HepG2 (cell line): ENCODE measurements around the gene SPRED3. TPM values are rescaled to one million over a fixed set of nuclear protein-coding genes. Genes with fewer than 3 reads are reported as not detected.

Source experiments
- ARID4A ChIP-seq: sonication (generic); formaldehyde crosslinking; IDR thresholded peaks from 2 replicates; pipeline ENCODE4 v1.5.0; 2020; ENCODE audit warnings: mild to moderate bottlenecking, missing genetic modification reagents, borderline replicate concordance
- CENPT ChIP-seq: sonication (generic); formaldehyde crosslinking; IDR thresholded peaks from 2 replicates; pipeline ENCODE4 v1.8.0; 2022; ENCODE audit warnings: low read depth, mild to moderate bottlenecking, moderate library complexity, missing genetic modification reagents
- DPF2 ChIP-seq: sonication (generic); formaldehyde crosslinking; IDR thresholded peaks from 2 replicates; pipeline ENCODE4 v1.4.0; 2020; ENCODE audit warnings: mild to moderate bottlenecking, low read depth, missing genetic modification reagents, borderline replicate concordance
- GABPA ChIP-seq, 2 experiments: IDR thresholded peaks; 2 replicates each; pipeline ENCODE4 v1.6.1; 2011 to 2016; ENCODE audit warnings: low read depth in 2 of 2, low read length in 1 of 2, missing biosample characterization in 1 of 2, missing genetic modification characterization in 1 of 2
- HMG20B ChIP-seq: conservative IDR thresholded peaks from 2 replicates; pipeline ENCODE4 v1.6.1; 2016; ENCODE audit warnings: missing genetic modification reagents, missing compliant biosample characterization
- KLF12 ChIP-seq: sonication (generic); formaldehyde crosslinking; IDR thresholded peaks from 2 replicates; pipeline ENCODE4 v1.4.0; 2020; ENCODE audit warnings: missing genetic modification reagents, borderline replicate concordance
- NFYB ChIP-seq: sonication (generic); formaldehyde crosslinking; IDR thresholded peaks from 2 replicates; pipeline ENCODE4 v1.4.0; 2020; ENCODE audit warnings: missing genetic modification reagents
- NONO ChIP-seq, 2 experiments: fragments of 450-650 bp in 1 of 2; sonication (generic) in 1 of 2; formaldehyde crosslinking in 1 of 2; IDR thresholded peaks in 1 of 2; conservative IDR thresholded peaks in 1 of 2; 2 replicates each; pipeline versions ENCODE4 v1.6.1 to v1.8.0; 2017 to 2022; ENCODE audit warnings: mild to moderate bottlenecking in 1 of 2, missing genetic modification reagents in 1 of 2, moderate library complexity in 1 of 2
- NR2F1 ChIP-seq, 2 experiments: fragments of 450-650 bp in 1 of 2; formaldehyde crosslinking in 1 of 2; IDR thresholded peaks; 2 replicates each; pipeline versions ENCODE4 v1.5.0 to v1.6.1; 2016 to 2020; ENCODE audit warnings: mild to moderate bottlenecking in 1 of 2, missing compliant biosample characterization in 1 of 2, missing genetic modification reagents in 1 of 2, moderate library complexity in 1 of 2
- SUZ12 ChIP-seq: fragments of 150-350 bp; IDR thresholded peaks from 2 replicates; pipeline ENCODE4 v1.6.1; 2014; ENCODE audit warnings: low read depth, low read length
- ZBTB37 ChIP-seq: sonication (generic); formaldehyde crosslinking; IDR thresholded peaks from 2 replicates; pipeline ENCODE4 v1.4.0; 2020; ENCODE audit warnings: mild to moderate bottlenecking, missing genetic modification reagents
- ZNF17 ChIP-seq: sonication (generic); formaldehyde crosslinking; IDR thresholded peaks from 2 replicates; pipeline ENCODE4 v1.5.0; 2020; ENCODE audit warnings: mild to moderate bottlenecking, missing genetic modification reagents
- ZNF44 ChIP-seq: sonication (generic); formaldehyde crosslinking; IDR thresholded peaks from 2 replicates; pipeline ENCODE4 v1.5.1; 2020; ENCODE audit warnings: mild to moderate bottlenecking, missing genetic modification reagents
- ZNF569 ChIP-seq: sonication (generic); formaldehyde crosslinking; IDR thresholded peaks from 2 replicates; pipeline ENCODE4 v1.5.0; 2020; ENCODE audit warnings: mild to moderate bottlenecking, missing genetic modification reagents, moderate library complexity, borderline replicate concordance
- ZNF644 ChIP-seq: IDR thresholded peaks from 2 replicates; pipeline ENCODE4 v1.6.1; 2016; ENCODE audit warnings: low read depth
- polyA plus RNA-seq, 8 experiments: library from polyadenylated mRNA; depleted of rRNA in 3 of 8; stranded (reverse) in 7 of 8; unstranded in 1 of 8; fragments of >200 nt; fragmentation: Illumina TruSeq in 4 of 8; extraction: Trizol in 4 of 8; gene quantifications; 2 replicates each; pipeline versions ENCODE4 v1.2.1 to v1.2.3, GENCODE V29; 2011 to 2016; ENCODE audit warnings: low read depth in 4 of 8, missing spikeins in 1 of 8, mixed read lengths in 1 of 8; ENCODE audit not compliant: insufficient read depth in 1 of 8
- total RNA-seq, 5 experiments: library from RNA; depleted of rRNA; stranded (reverse); fragments of >200 nt; fragmentation: Illumina TruSeq; extraction: Trizol; gene quantifications; 2 replicates each; pipeline ENCODE4 v1.2.3, GENCODE V29; 2016; ENCODE audit warnings: low read depth in 1 of 5
- TF ChIP-seq, protein P1 (sequence below): sonication (generic); formaldehyde crosslinking; IDR thresholded peaks from 2 replicates; pipeline ENCODE4 v1.4.0; 2020; ENCODE audit warnings: low read depth, missing genetic modification reagents

The SPRED3 gene
- total and polyA plus RNA-seq, 2 of the 13 experiments (the other 11 are each of a cell fraction or from before 2014, with no cell fraction given) = 0.15 to 0.17 TPM

DNA sequence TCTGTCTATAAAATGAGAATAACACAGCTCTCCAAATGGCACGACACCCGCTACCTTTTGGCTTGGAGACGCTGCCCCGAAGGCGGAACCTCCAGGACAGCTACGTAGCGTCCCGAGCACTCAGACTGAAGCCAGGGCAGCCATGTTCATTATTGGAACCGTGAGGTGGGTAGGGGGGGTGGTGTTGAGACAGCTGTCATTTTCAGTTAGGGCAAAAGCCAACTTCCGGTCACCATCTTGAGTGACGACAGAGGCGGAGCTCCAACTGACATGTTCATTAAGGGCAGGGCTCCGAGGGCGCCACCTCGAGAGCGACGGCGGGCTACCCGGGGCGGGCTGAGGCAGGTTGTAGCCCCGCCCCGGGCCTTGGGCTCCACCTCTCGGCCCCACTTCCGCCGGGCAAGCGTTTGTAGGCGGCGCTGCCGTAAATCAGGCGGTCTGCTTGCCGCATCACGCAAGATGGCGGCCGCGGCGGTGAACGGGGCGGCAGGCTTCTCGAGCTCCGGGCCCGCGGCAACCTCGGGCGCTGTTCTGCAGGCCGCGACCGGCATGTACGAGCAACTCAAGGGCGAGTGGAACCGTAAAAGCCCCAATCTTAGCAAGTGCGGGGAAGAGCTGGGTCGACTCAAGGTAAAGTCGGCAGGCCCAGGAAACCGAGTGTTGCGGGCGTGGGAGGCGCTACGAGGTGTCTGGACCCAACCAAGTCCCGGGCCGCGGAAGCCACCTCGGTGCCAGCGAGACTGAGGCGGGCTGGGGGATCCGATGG is 14.0 kb upstream of the SPRED3 start, which contains the start of gene PSMD8 (continued):
- TF ChIP-seq ZBTB37 (no peak), ZNF644 (CRISPR knock-in tag) (no peak), HMG20B (CRISPR knock-in tag) (0 out of 2 replicates have a peak, but pooled peaks have one; percentile 47), DPF2 (no peak), ZNF44 (CRISPR knock-in tag) (no peak), ZNF569 (CRISPR knock-in tag) (no peak), SUZ12 (no peak), CENPT (CRISPR knock-in tag) (no peak), NR2F1 (CRISPR knock-in tag; IDR thresholded peaks at IDR 0.05) (no peak), ZNF17 (CRISPR knock-in tag) (no peak), GABPA (IDR thresholded peaks at IDR 0.05; ENCODE audit: low read depth, low read length) (peak; percentile 65), GABPA (CRISPR knock-in tag; IDR thresholded peaks at IDR 0.05; ENCODE audit: low read depth) (peak; percentile 95), ARID4A (peak; percentile 93), NONO (IDR thresholded peaks at IDR 0.05) (no peak), NONO (CRISPR knock-in tag; conservative IDR thresholded peaks at IDR 0.05) (peak; percentile 50), KLF12 (CRISPR knock-in tag) (no peak), NFYB (CRISPR knock-in tag) (peak; percentile 51)
- TF ChIP-seq, protein P1, sequence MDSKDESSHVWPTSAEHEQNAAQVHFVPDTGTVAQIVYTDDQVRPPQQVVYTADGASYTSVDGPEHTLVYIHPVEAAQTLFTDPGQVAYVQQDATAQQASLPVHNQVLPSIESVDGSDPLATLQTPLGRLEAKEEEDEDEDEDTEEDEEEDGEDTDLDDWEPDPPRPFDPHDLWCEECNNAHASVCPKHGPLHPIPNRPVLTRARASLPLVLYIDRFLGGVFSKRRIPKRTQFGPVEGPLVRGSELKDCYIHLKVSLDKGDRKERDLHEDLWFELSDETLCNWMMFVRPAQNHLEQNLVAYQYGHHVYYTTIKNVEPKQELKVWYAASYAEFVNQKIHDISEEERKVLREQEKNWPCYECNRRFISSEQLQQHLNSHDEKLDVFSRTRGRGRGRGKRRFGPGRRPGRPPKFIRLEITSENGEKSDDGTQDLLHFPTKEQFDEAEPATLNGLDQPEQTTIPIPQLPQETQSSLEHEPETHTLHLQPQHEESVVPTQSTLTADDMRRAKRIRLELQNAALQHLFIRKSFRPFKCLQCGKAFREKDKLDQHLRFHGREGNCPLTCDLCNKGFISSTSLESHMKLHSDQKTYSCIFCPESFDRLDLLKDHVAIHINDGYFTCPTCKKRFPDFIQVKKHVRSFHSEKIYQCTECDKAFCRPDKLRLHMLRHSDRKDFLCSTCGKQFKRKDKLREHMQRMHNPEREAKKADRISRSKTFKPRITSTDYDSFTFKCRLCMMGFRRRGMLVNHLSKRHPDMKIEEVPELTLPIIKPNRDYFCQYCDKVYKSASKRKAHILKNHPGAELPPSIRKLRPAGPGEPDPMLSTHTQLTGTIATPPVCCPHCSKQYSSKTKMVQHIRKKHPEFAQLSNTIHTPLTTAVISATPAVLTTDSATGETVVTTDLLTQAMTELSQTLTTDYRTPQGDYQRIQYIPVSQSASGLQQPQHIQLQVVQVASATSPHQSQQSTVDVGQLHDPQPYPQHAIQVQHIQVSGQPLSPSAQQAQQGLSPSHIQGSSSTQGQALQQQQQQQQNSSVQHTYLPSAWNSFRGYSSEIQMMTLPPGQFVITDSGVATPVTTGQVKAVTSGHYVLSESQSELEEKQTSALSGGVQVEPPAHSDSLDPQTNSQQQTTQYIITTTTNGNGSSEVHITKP (CRISPR knock-in tag) = no peak; the same call in 1 of the 2 replicates
